GM12878 (cell line): ENCODE results near the gene HOOK2. TPM values are rescaled to one million over a fixed set of nuclear protein-coding genes. Genes with fewer than 3 reads are reported as not detected.

Experiments
- ATAC-seq: fragments of 200-7000 bp; cut with Tn5 transposase; 3 replicates; pipeline ENCODE4 v1.9.1; 2020; ENCODE audit warnings: mild to moderate bottlenecking, moderate library complexity
- BruUV-seq: library from RNA; stranded (reverse); fragments of 400-500 nt; replicated peaks from 2 replicates; lab custom pipeline; 2021; lab: Mats Ljungman, UMichigan
- CTCF ChIA-PET: fragments of 300-600 bp; sonication (Branson Sonifier 250); formaldehyde crosslinking; extraction: SDS; loops from one replicate; lab custom pipeline; 2021; ENCODE audit warnings: inconsistent platforms; lab: Yijun Ruan, JAX
- POLR2A ChIA-PET: fragments of 350-600 bp; formaldehyde crosslinking; extraction: SDS; loops from one replicate; lab custom pipeline; 2021; ENCODE audit warnings: inconsistent platforms; lab: Charles Lee
- RAD21 ChIA-PET: fragments of 300-600 bp; sonication (Branson Sonifier 250); formaldehyde crosslinking; loops from one replicate; lab custom pipeline; 2023; ENCODE audit warnings: antibody characterized with exemption; ENCODE audit not compliant: unreplicated experiment; lab: Charles Lee
- SMC1A ChIA-PET: fragments of 300-600 bp; sonication (Branson Sonifier 250); formaldehyde crosslinking; loops from one replicate; lab custom pipeline; 2023; ENCODE audit not compliant: unreplicated experiment, uncharacterized antibody; lab: Charles Lee
- DNase-seq: peaks from one replicate; pipeline ENCODE4 v3.0.0-alpha.2; 2011; ENCODE audit warnings: low read depth, low spot score
- FAIRE-seq: peaks from 3 replicates; lab custom pipeline; 2011; peaks lifted over from hg19 to GRCh38; lab: Jason Lieb, UNC
- H2AFZ ChIP-seq: 2 replicates; pipeline ENCODE4 v1.6.0; 2011; ENCODE audit warnings: low read depth, low read length, control low read depth; ENCODE audit not compliant: control insufficient read depth
- H3K27ac ChIP-seq: 2 replicates; pipeline ENCODE4 v1.5.1; 2011; ENCODE audit warnings: control low read depth; ENCODE audit not compliant: control insufficient read depth, insufficient read depth
- H3K27me3 ChIP-seq, 2 experiments: replicated peaks in 1 of 2; 2 replicates each; pipeline versions ENCODE4 v1.6.0 to v1.6.1; 2011; ENCODE audit warnings: low read length in 1 of 2; ENCODE audit not compliant: control insufficient read depth in 2 of 2, insufficient read depth in 2 of 2
- H3K36me3 ChIP-seq, 2 experiments: 2 replicates each; pipeline ENCODE4 v1.5.1; 2011; ENCODE audit warnings: low read length in 1 of 2; ENCODE audit not compliant: control insufficient read depth in 2 of 2, insufficient read depth in 2 of 2
- H3K4me1 ChIP-seq: 2 replicates; pipeline ENCODE4 v1.6.1; 2011; ENCODE audit warnings: mild to moderate bottlenecking, low read length, moderate library complexity, mixed read lengths; ENCODE audit not compliant: control insufficient read depth, insufficient read depth
- H3K4me2 ChIP-seq: 2 replicates; pipeline ENCODE4 v1.6.0; 2011; ENCODE audit warnings: control low read depth; ENCODE audit not compliant: control insufficient read depth, insufficient read depth
- H3K4me3 ChIP-seq: fragments of 200-600 bp; sonication (generic); 2 replicates; pipeline ENCODE4 v1.5.1; 2016
- H3K79me2 ChIP-seq: 2 replicates; pipeline ENCODE4 v1.6.0; 2011; ENCODE audit warnings: low read length; ENCODE audit not compliant: control insufficient read depth, insufficient read depth
- H3K9ac ChIP-seq: 2 replicates; pipeline ENCODE4 v1.8.0; 2011; ENCODE audit warnings: low read length, control low read depth, mixed read lengths; ENCODE audit not compliant: control insufficient read depth, insufficient read depth
- H3K9me3 ChIP-seq: replicated peaks from 3 replicates; pipeline ENCODE4 v1.5.1; 2011; ENCODE audit warnings: mild to moderate bottlenecking, low read length; ENCODE audit not compliant: control insufficient read depth, insufficient read depth
- H4K20me1 ChIP-seq: 2 replicates; pipeline ENCODE4 v1.6.0; 2011; ENCODE audit not compliant: control insufficient read depth, insufficient read depth
- BACH1 ChIP-seq: fragments of 450-650 bp; IDR thresholded peaks from 2 replicates; pipeline ENCODE4 v1.6.1; 2017; ENCODE audit warnings: mild to moderate bottlenecking, borderline replicate concordance
- BCL3 ChIP-seq: IDR thresholded peaks from 2 replicates; pipeline ENCODE4 v1.6.1; 2011; ENCODE audit warnings: borderline replicate concordance, low read depth, mild to moderate bottlenecking, moderate library complexity, low read length; ENCODE audit not compliant: insufficient read depth, poor library complexity, severe bottlenecking
- CBFB ChIP-seq: IDR thresholded peaks from 2 replicates; pipeline ENCODE4 v1.6.1; 2016; ENCODE audit warnings: antibody characterized with exemption, low read depth
- GABPA ChIP-seq: IDR thresholded peaks from 2 replicates; pipeline ENCODE4 v1.6.1; 2014; ENCODE audit warnings: antibody characterized with exemption, low read depth, mild to moderate bottlenecking, inconsistent platforms
- IRF4 ChIP-seq: IDR thresholded peaks from 2 replicates; pipeline ENCODE4 v1.6.1; 2011; ENCODE audit warnings: low read depth, low read length
- JUNB ChIP-seq: IDR thresholded peaks from 2 replicates; pipeline ENCODE4 v1.6.1; 2016; ENCODE audit warnings: antibody characterized with exemption, mild to moderate bottlenecking
- MTA2 ChIP-seq: fragments of 450-650 bp; IDR thresholded peaks from 2 replicates; pipeline ENCODE4 v1.6.1; 2016; ENCODE audit warnings: low read depth, mild to moderate bottlenecking, moderate library complexity
- MXI1 ChIP-seq: fragments of 150-350 bp; IDR thresholded peaks from 2 replicates; pipeline ENCODE4 v1.6.1; 2011; ENCODE audit warnings: low read depth, mild to moderate bottlenecking, inconsistent platforms, low read length, improper control_type of control experiment
- NBN ChIP-seq: fragments of 450-650 bp; IDR thresholded peaks from 2 replicates; pipeline ENCODE4 v1.6.1; 2016
- NR2F1 ChIP-seq: fragments of 450-650 bp; conservative IDR thresholded peaks from 2 replicates; pipeline ENCODE4 v1.6.1; 2017; ENCODE audit warnings: mild to moderate bottlenecking
- NRF1 ChIP-seq: conservative IDR thresholded peaks from 2 replicates; pipeline ENCODE4 v1.6.1; 2011; ENCODE audit warnings: mild to moderate bottlenecking, low read depth, low read length, improper control_type of control experiment
- PAX5 ChIP-seq: IDR thresholded peaks from 2 replicates; pipeline ENCODE4 v1.6.1; 2011; ENCODE audit warnings: low read depth, low read length, borderline replicate concordance
- PML ChIP-seq: IDR thresholded peaks from 2 replicates; pipeline ENCODE4 v1.6.1; 2012; ENCODE audit warnings: low read length, inconsistent platforms
- REST ChIP-seq: IDR thresholded peaks from 2 replicates; pipeline ENCODE4 v1.6.1; 2012; ENCODE audit warnings: mild to moderate bottlenecking, low read depth, low read length
- SP1 ChIP-seq: IDR thresholded peaks from one replicate; pipeline ENCODE4 v1.6.1; 2011; ENCODE audit warnings: low read depth, low read length
- SRF ChIP-seq, 2 experiments: IDR thresholded peaks; 2 replicates each; pipeline ENCODE4 v1.6.1; 2011; ENCODE audit warnings: low read depth in 2 of 2, low read length in 2 of 2, mild to moderate bottlenecking in 1 of 2, moderate library complexity in 1 of 2
- ZNF384 ChIP-seq: IDR thresholded peaks from 2 replicates; pipeline ENCODE4 v1.6.1; 2012; ENCODE audit warnings: low read depth, mild to moderate bottlenecking, low read length, improper control_type of control experiment, borderline replicate concordance
- WGBS: methylation state at CpG from one replicate; pipeline ENCODE4 v1.1.6; 2016; ENCODE audit warnings: low lambda C conversion rate; ENCODE audit not compliant: insufficient replicate concordance, insufficient coverage; ENCODE audit errors: missing lambda C conversion rate; 5-methylcytosine and 5-hydroxymethylcytosine counted together
- in situ Hi-C: fragments of 300-500 bp; cut with MboI; formaldehyde crosslinking; loops from 9 replicates; pipeline ENCODE4 v1.14.3; 2018; ENCODE audit warnings: mixed read lengths
- intact Hi-C: fragments of 100-400 bp; cut with micrococcal nuclease; formaldehyde crosslinking; loops from one replicate; pipeline ENCODE4 v1.14.2; 2022; ENCODE audit not compliant: unreplicated experiment
- polyA plus RNA-seq, 11 experiments: library from polyadenylated mRNA; depleted of rRNA in 4 of 11; unstranded in 6 of 11; stranded (reverse) in 5 of 11; fragments of >200 nt; fragmentation: Nextera tagmentation in 4 of 11; fragmentation: Illumina TruSeq in 1 of 11; extraction: Ambion mirVana in 4 of 11; extraction: Trizol in 1 of 11; gene quantifications; 1 replicate in 1 of 11; 2 replicates in 10 of 11; pipeline versions ENCODE4 v1.2.1 to v1.2.3, GENCODE V29; 2011 to 2016; ENCODE audit warnings: inconsistent platforms in 2 of 11, missing spikeins in 2 of 11, low read depth in 1 of 11
- total RNA-seq, 4 experiments: library from RNA; depleted of rRNA in 3 of 4; stranded (reverse); fragments of >200 nt in 3 of 4; fragmentation: Illumina TruSeq in 1 of 4; extraction: Trizol in 1 of 4; gene quantifications; 2 replicates each; pipeline versions ENCODE4 v1.2.1 to v1.2.3, GENCODE V29; 2013 to 2021
- TF ChIP-seq, protein P1 (sequence below): IDR thresholded peaks from 2 replicates; pipeline ENCODE4 v1.6.1; 2011; ENCODE audit warnings: low read depth, low read length, improper control_type of control experiment, borderline replicate concordance

The HOOK2 gene
- total and polyA plus RNA-seq, 10 of the 15 experiments (the other 5 are each of a cell fraction or from before 2014, with no cell fraction given) = 1.5 to 9.6 (median 6.2) TPM

GRCh38 chr19:12756150-12756883 lies 19.0 kb downstream of the HOOK2 start:
- no peak overlapping the region for H3K4me3 ChIP-seq
- BruUV-seq = no TSS peak
- H3K9me3 ChIP-seq = no peaks in the 10 kb centered on the region
- WGBS = 52% methylated on average over 19 of the region's 19 CpGs
- TF ChIP-seq, protein P1, sequence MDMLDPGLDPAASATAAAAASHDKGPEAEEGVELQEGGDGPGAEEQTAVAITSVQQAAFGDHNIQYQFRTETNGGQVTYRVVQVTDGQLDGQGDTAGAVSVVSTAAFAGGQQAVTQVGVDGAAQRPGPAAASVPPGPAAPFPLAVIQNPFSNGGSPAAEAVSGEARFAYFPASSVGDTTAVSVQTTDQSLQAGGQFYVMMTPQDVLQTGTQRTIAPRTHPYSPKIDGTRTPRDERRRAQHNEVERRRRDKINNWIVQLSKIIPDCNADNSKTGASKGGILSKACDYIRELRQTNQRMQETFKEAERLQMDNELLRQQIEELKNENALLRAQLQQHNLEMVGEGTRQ = no peak
- TF ChIP-seq NR2F1 = no peak
- no peak for TF ChIP-seq JUNB
- TF ChIP-seq NRF1 = no peak
- no peak for TF ChIP-seq MXI1
- TF ChIP-seq SRF (IDR thresholded peaks at IDR 0.05; ENCODE audit: low read depth in 2 of 2, low read length in 2 of 2) = no peak
- TF ChIP-seq IRF4 = no peak
- TF ChIP-seq BACH1 = no peak
- no peak for TF ChIP-seq BCL3
- TF ChIP-seq GABPA = no peak
- TF ChIP-seq SP1 = no peak
- no peak for TF ChIP-seq REST
- no peak for TF ChIP-seq MTA2
- no peak for TF ChIP-seq CBFB
- TF ChIP-seq PML = no peak
- no peak for TF ChIP-seq NBN
- TF ChIP-seq PAX5 = no peak
- no peak for TF ChIP-seq ZNF384
- no peak overlapping the region for H2AFZ ChIP-seq
- no peak overlapping the region for H3K9ac ChIP-seq
- peaks cover 0 to 2% of the 10 kb centered on the region in 2 experiments; a peak in 1 of 4 replicates for H3K27me3 ChIP-seq
- H3K4me1 ChIP-seq = no peaks in the 10 kb centered on the region
- intact Hi-C loops (loop anchor here (5.0 kb wide), 1 partner anchor 194 kb away; no protein-coding TSS in a partner anchor), in situ Hi-C loops (no loop called here)
- no peak for FAIRE-seq
- H3K4me2 ChIP-seq = no peak overlapping the region
- no peak overlapping the region for H3K27ac ChIP-seq
- H4K20me1 ChIP-seq = no peaks in the 10 kb centered on the region
- no peak for ATAC-seq
- CTCF ChIA-PET = interaction anchor here (0.8 to 17.0 kb wide), 8 partner anchors 10 to 174 kb away, joined by 3 to 426 read pairs (median 10); partner anchors contain the start of genes JUNB, PRDX2, THSD8 and TRIR
- DNase-seq = no peak
- H3K36me3 ChIP-seq = no peaks in the 10 kb centered on the region
- SMC1A ChIA-PET = interaction anchor here (0.8 kb wide), 1 partner anchor 46 kb away, joined by 3 read pairs; the partner anchor contains the start of gene THSD8
- H3K79me2 ChIP-seq = no peaks in the 10 kb centered on the region
- POLR2A ChIA-PET = no interaction called here
- RAD21 ChIA-PET = interaction anchor here (1.6 kb wide), 1 partner anchor 8 kb away, joined by 3 read pairs; no protein-coding TSS in a partner anchor
